Aorta (tissue), 5 donors: ENCODE data around the gene NAT8L. TPM values are rescaled to one million over a fixed set of nuclear protein-coding genes. Genes with fewer than 3 reads are reported as not detected.

Experiments
- ATAC-seq: fragments of 200-7000 bp; cut with Tn5 transposase; one replicate; pipeline ENCODE4 v1.9.1; 2022; ENCODE audit warnings: moderate library complexity; ENCODE audit not compliant: low FRiP score
- DNase-seq, 2 donors: peaks; one replicate each; pipeline ENCODE4 v3.0.0-alpha.2; 2020
- H3K27ac ChIP-seq, 2 donors: one replicate each; pipeline ENCODE4 v1.5.1; 2013; ENCODE audit warnings: low read length in 2 of 2, mild to moderate bottlenecking in 2 of 2, moderate library complexity in 2 of 2, control low read depth in 1 of 2, inconsistent platforms in 1 of 2, low read depth in 1 of 2
- H3K27me3 ChIP-seq, 2 donors: one replicate each; pipeline ENCODE4 v1.6.1; 2013; ENCODE audit warnings: control low read depth in 1 of 2, low read length in 1 of 2, mild to moderate bottlenecking in 1 of 2, moderate library complexity in 1 of 2; ENCODE audit not compliant: insufficient read depth in 2 of 2, control insufficient read depth in 1 of 2
- H3K36me3 ChIP-seq, 2 donors: one replicate each; pipeline ENCODE4 v1.6.1; 2013; ENCODE audit warnings: control low read depth in 1 of 2, low read length in 1 of 2, mild to moderate bottlenecking in 1 of 2; ENCODE audit not compliant: insufficient read depth in 2 of 2, control insufficient read depth in 1 of 2
- H3K4me1 ChIP-seq, 2 donors: one replicate each; pipeline ENCODE4 v1.6.1; 2013; ENCODE audit warnings: low read length in 2 of 2, control low read depth in 1 of 2, mild to moderate bottlenecking in 1 of 2, moderate library complexity in 1 of 2; ENCODE audit not compliant: insufficient read depth in 2 of 2, control insufficient read depth in 1 of 2
- H3K4me3 ChIP-seq, 2 donors: one replicate each; pipeline ENCODE4 v1.5.1; 2013; ENCODE audit warnings: low read length in 2 of 2, control low read depth in 1 of 2, mild to moderate bottlenecking in 1 of 2
- H3K9me3 ChIP-seq: one replicate; pipeline ENCODE4 v1.6.1; 2013; ENCODE audit warnings: mild to moderate bottlenecking, low read length; ENCODE audit not compliant: control insufficient read depth
- WGBS, 2 donors: extraction: QIAGEN DNeasy Blood & Tissue Kit; methylation state at CpG; one replicate each; pipeline ENCODE4 v1.1.7; 2013; 5-methylcytosine and 5-hydroxymethylcytosine counted together
- intact Hi-C, 2 donors: fragments of 100-400 bp; cut with DNase I; formaldehyde crosslinking; loops; one replicate each; pipeline versions ENCODE4 v1.14.2 to v1.15.0; 2022
- polyA plus RNA-seq, 2 donors: library from polyadenylated mRNA; stranded (reverse); fragments of 200-250 nt; gene quantifications; one replicate each; pipeline ENCODE4 v1.2.3, GENCODE V29; 2013
- total RNA-seq, 2 donors: library from RNA; stranded (reverse); fragmentation: NEBNext Ultra II Directional; extraction: Animal tissue kit (Norgen Biotek cat#: 25700); gene quantifications; one replicate each; pipeline ENCODE4 v1.2.1, GENCODE V29; 2021
- donor health status: healthy with polysubstance abuse.
- donor health status: Bipolar disorder and iron deficiency.
- donor health status: DM: no; HTN: no; CAD: no.
- donor health status: DM: no; HTN: no; CAD: no.
- donor health status: DM: yes; HTN: yes; CAD: no.

Gene NAT8L
- total and polyA plus RNA-seq, 4 donors: under 0.01 to 0.33 (median 0.14) TPM

DNA sequence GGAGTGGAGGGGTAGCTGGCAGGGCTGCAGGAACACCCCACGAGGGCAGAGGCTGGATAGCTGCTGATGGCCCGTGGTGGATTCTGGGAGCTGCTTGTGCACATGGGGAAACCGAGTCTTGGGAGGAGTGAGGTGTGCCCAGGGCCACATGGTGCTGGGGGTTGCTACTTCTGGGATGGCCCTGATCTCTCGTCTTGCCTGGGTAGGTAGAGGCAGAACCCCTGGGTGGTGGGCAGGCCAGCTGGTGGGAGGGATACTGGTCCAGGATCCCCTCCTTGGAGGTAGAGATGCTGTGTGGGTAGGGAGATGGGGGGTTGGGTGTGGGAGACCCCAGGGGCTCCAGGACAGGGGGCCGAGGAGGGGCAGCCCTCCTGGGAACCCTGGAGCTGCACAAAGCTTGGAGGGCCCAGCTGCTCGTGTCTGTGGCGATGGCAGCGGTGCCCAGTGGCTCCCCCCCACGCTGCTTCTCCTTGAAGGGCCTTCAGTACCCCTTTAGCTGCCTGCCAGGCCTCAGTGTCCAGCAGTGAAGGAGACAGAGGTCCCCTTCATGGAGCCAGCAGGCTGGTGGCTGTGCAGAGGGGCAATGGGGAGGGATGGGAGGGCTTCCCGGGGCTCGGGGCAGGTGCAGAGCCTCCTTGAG lies 3.2 kb downstream of the NAT8L start:
- DNase-seq: no peak
- H3K4me1 ChIP-seq: no peaks in the 10 kb centered on the region
- no peaks in the 10 kb centered on the region for H3K27me3 ChIP-seq
- 88 to 92% methylated on average over 10 to 11 of the region's 11 CpGs for WGBS, 2 donors
- no peak overlapping the region for H3K4me3 ChIP-seq
- no peaks in the 10 kb centered on the region for H3K9me3 ChIP-seq
- H3K36me3 ChIP-seq: no peaks in the 10 kb centered on the region
- intact Hi-C loops: no loop called here
- ATAC-seq: no peak
- no peak overlapping the region for H3K27ac ChIP-seq

DNA sequence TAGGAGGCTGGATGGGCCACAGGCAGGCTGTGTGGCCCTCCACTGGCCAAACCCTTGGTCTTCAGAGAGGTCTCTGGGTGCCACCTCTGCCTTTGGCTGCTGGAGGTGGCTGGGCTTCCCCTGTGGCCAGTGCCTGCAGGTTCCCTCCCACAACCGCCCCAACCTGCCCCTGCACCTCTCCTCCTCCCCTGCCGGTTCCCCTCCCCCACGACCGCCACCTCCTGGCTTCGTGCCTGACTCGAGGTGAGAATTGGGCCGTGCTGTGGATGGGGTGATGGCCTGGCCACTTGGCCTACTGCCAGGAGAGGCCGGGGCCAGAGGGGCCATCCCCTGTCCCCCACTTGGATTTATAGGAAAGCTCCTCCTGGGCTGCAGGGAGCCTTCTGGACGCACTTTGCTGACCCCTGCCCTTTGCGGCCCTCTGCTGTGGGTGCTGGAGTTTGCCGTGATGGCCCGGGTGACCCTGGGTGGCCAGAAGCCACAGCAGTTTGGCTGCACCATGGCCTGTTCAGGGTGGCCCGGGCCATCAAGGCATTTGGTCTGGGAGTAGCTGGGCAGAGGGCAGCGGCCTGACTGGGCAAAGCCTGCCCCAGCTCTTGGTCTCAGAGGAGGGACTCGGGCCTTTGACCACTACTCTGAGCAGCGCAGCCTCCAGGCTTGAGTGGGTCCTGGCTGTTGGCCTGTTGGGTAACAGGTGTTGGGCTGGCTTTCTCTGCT lies 3.8 kb downstream of the NAT8L start:
- ATAC-seq: no peak
- intact Hi-C loops: no loop called here

DNA sequence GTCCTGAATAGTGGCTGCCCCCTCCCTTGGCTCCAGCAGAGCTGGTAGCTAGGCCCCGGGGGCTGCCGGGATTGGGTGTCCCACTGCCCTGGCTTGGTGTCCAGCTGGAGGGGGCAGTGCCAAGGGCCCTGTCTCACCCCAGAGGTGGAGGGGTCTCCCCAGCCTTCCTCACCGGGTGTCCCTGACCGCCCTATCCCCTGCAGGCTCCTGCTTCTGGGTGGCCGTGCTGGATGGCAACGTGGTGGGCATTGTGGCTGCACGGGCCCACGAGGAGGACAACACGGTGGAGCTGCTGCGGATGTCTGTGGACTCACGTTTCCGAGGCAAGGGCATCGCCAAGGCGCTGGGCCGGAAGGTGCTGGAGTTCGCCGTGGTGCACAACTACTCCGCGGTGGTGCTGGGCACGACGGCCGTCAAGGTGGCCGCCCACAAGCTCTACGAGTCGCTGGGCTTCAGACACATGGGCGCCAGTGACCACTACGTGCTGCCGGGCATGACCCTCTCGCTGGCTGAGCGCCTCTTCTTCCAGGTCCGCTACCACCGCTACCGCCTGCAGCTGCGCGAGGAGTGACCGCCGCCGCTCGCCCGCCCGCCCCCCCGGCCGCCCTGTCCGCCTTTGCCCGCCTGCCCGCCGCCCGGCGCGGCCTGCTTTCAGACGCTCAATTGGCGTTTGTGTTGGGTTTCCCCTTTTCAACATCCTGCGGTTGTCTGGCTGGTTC lies 4.6 kb downstream of the NAT8L start:
- intact Hi-C loops: no loop called here
- H3K4me1 ChIP-seq: no peaks in the 10 kb centered on the region
- no peak overlapping the region for H3K4me3 ChIP-seq
- DNase-seq: peak in 1 of 2 donors; percentile 32
- H3K9me3 ChIP-seq: no peaks in the 10 kb centered on the region
- H3K27me3 ChIP-seq: no peaks in the 10 kb centered on the region
- no peak for ATAC-seq
- H3K27ac ChIP-seq: no peak overlapping the region
- 95 to 96% methylated on average over 53 of the region's 53 CpGs for WGBS, 2 donors
- no peaks in the 10 kb centered on the region for H3K36me3 ChIP-seq

More for the DNA sequence above, 3.8 kb downstream of the NAT8L start:
- Histone ChIP-seq H3K4me3 (no peak overlapping the region), H3K27me3 (no peaks in the 10 kb centered on the region), H3K27ac (no peak overlapping the region), H3K36me3 (no peaks in the 10 kb centered on the region), H3K9me3 (no peaks in the 10 kb centered on the region), H3K4me1 (no peaks in the 10 kb centered on the region)
- 74 to 82% methylated on average over 15 to 16 of the region's 16 CpGs for WGBS, 2 donors
- DNase-seq: peak in 1 of 2 donors; percentile 35

DNA sequence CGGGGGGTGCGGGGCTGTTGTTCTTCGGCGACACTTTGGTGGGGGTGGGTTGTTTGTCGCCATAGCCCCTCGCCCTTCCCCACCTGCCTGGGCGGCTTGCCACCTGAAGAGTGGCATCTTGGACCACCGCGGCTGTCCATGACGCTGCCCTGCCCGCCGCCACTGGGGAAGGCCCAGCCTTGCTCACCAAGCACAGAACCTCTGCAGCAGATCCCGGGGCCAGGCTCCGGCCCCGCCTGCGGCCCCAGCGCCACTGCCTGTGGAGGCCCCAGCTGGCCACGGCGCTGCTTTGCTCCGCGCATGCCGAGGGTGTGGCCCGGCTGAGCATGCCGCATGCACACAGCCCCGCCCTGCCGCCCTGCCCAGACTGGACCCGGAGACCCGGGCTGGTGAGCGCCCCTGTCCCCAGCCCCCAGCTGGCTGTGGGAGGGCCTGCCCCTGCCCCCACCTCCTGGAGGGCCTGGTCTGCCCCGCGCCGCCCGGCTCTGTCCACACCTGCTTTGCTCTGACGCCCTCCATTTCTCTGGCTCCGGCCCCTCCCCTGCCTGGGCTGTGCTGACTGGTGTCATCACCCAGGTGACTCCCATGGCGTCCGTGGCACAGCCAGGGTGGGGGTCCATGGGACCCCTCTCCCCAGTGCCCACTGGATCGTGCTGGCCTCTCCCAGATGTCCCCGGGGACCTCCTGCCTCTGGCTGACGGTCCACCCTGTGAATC lies 5.3 kb downstream of the NAT8L start:
- no peak overlapping the region for H3K27ac ChIP-seq
- ATAC-seq: no peak
- no peaks in the 10 kb centered on the region for H3K9me3 ChIP-seq
- DNase-seq: peak; percentile 37 to 67
- H3K4me1 ChIP-seq: no peaks in the 10 kb centered on the region
- intact Hi-C loops: no loop called here
- H3K4me3 ChIP-seq: no peak overlapping the region
- H3K27me3 ChIP-seq: no peaks in the 10 kb centered on the region
- 81 to 82% methylated on average over 28 to 40 of the region's 40 CpGs for WGBS, 2 donors
- H3K36me3 ChIP-seq: no peaks in the 10 kb centered on the region

DNA sequence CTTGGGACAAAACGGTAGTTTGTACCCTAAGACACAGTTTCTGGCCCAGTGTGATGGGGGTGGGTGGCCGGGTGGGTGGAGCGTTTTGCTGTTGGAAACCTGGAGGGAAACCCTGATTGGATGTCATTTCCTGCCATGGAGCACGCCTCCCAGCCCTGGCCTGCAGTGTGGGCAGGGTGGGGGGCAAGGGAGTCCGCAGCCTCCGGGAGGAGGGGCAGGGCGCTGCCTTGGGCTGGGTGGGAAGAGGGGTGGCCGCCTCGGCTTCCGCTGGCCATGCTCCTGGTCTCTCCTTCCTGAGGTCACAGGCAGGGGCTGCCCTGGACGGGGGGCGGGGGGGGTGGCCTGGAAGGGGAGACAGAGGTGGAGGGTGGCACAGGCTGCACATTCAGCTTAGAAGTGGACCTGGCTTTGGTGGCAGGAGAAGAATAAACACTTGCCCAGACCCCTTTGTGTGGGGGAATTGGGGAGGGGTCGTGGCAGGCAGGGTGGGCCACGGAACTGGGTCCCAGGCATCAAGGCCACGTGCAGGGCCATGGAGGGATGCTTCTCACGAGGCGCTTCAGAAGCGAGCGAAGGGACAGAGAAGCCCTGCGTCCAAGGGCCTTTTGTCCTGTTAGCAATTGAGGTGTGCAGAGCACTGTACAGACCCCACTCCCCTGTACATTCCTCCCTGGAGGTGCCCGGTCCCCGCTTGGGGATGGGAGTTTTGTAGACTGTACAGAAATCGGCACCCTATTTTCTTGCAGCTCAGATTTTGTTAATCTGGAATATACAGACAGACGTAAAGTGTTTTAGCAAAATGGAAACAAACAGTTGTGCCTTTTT lies 6.2 kb downstream of the NAT8L start:
- Histone ChIP-seq H3K4me3 (no peak overlapping the region), H3K36me3 (no peaks in the 10 kb centered on the region), H3K4me1 (no peaks in the 10 kb centered on the region), H3K27ac (no peak overlapping the region), H3K27me3 (no peaks in the 10 kb centered on the region), H3K9me3 (no peaks in the 10 kb centered on the region)
- intact Hi-C loops: no loop called here
- ATAC-seq: no peak
- DNase-seq: peak in 1 of 2 donors; percentile 45
- WGBS, 2 donors: 79 to 80% methylated on average over 24 of the region's 24 CpGs

DNA sequence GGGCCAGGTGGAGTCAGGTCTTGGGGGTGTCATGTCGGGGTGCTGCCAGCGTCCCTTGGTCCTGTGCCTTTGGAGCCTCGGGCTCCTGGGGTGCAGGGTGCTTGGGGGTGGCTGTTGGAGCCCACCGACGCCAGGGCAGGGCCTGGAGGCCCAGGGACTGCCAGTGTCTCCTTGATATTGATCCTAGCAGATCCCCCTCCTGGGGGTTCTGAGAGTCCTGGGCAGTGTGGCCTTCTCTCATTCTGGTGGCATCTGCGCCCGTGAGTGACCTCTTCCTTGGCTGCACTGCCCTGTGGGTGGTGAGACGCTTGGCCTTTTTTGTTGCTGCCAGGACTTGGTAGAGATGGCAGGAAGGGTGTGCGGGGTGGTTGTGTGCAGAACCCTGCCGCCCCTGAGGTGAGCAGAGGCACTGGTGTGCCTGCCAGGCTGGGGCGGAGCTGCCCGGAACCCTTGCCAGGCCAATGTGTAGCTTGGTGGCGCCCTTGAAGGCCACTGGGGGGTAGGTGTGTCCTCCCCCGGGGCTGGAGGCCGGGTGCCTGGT lies 7.0 kb downstream of the NAT8L start:
- 90 to 95% methylated on average over 15 of the region's 15 CpGs for WGBS, 2 donors
- ATAC-seq (no peak), DNase-seq (peak; percentile 37 to 54)
- Histone ChIP-seq H3K4me1 (no peaks in the 10 kb centered on the region), H3K36me3 (no peaks in the 10 kb centered on the region), H3K9me3 (no peaks in the 10 kb centered on the region), H3K4me3 (no peak overlapping the region), H3K27ac (no peak overlapping the region), H3K27me3 (no peaks in the 10 kb centered on the region)
- intact Hi-C loops: no loop called here

DNA sequence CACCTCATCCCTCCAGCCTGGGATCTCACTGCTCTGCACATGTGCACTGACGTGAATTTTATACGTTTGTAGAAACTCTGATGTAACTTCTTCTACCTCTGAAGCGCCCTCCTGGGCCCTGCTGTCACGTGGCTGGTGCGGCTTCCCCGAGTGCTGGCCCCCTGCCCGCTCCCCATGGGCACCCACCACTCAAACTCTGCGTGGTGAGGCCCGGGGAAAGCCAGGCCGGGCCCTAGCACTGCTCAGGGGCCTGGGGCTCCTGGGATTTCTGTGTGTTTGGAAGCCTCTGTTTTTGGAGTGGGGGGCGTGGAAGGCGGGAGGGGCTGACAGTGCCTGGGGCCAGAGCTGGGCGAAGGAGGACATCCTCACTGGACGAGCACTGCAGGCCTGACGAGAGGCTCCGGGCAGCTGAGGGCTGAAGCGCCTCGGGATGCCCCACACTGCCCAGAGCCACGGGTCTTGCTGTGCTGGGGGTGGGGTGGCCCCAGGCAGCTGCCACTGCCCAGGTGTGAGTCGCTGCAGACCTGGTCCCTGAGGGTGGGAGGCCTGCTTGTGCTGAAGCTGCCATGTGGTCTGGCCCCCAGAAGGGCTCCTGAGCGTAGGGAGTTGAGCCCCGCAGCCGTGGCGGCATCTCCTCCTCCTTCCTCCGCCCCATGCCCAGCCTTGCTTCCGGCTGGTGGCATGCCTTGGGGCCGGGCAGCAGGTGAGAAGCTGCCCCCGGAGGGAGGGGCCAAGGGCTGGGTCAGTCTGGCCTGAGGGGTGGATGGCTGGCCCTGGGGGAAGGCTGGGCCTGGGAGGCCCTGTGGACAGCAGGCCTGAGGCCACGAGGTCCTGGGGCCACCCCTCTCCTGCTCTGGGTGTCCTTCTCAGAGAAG lies 7.7 kb downstream of the NAT8L start:
- Histone ChIP-seq H3K4me3 (no peak overlapping the region), H3K9me3 (no peaks in the 10 kb centered on the region), H3K27ac (no peak overlapping the region), H3K4me1 (no peaks in the 10 kb centered on the region), H3K36me3 (no peaks in the 10 kb centered on the region), H3K27me3 (no peaks in the 10 kb centered on the region)
- intact Hi-C loops: no loop called here
- ATAC-seq: no peak
- DNase-seq: peak; percentile 38 to 59
- 85 to 87% methylated on average over 29 of the region's 29 CpGs for WGBS, 2 donors
